ENCODE data around the gene CD8B.

GRCh38 chr2:86793752-86794151, 67.9 kb downstream of the CD8B start:
- TF ChIP-seq IRF1 (CRISPR knock-in tag; IDR thresholded peaks at IDR 0.05; ENCODE audit: borderline replicate concordance), result no peak
- TF ChIP-seq SMAD1 (IDR thresholded peaks at IDR 0.05; ENCODE audit: low read depth, low read length, partially characterized antibody), result no peak
- no peak for TF ChIP-seq ZNF274 (IDR thresholded peaks at IDR 0.05; ENCODE audit: borderline replicate concordance, low read depth, low read length)
- no peak for TF ChIP-seq MAX (CRISPR knock-in tag; IDR thresholded peaks at IDR 0.05)
- TF ChIP-seq FOXJ3 (CRISPR knock-in tag; IDR thresholded peaks at IDR 0.05), result no peak
- TF ChIP-seq E2F4 (CRISPR knock-in tag; IDR thresholded peaks at IDR 0.05; ENCODE audit: low read depth), result no peak
- no peak for TF ChIP-seq ZNF444 (CRISPR knock-in tag; IDR thresholded peaks at IDR 0.05)
- TF ChIP-seq, protein P1, sequence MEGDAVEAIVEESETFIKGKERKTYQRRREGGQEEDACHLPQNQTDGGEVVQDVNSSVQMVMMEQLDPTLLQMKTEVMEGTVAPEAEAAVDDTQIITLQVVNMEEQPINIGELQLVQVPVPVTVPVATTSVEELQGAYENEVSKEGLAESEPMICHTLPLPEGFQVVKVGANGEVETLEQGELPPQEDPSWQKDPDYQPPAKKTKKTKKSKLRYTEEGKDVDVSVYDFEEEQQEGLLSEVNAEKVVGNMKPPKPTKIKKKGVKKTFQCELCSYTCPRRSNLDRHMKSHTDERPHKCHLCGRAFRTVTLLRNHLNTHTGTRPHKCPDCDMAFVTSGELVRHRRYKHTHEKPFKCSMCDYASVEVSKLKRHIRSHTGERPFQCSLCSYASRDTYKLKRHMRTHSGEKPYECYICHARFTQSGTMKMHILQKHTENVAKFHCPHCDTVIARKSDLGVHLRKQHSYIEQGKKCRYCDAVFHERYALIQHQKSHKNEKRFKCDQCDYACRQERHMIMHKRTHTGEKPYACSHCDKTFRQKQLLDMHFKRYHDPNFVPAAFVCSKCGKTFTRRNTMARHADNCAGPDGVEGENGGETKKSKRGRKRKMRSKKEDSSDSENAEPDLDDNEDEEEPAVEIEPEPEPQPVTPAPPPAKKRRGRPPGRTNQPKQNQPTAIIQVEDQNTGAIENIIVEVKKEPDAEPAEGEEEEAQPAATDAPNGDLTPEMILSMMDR (IDR thresholded peaks at IDR 0.05 in 2 of 3, conservative IDR thresholded peaks at IDR 0.05 in 1 of 3; ENCODE audit: insufficient read depth in 2 of 3, low read depth in 1 of 3, low read length in 3 of 3), result no peak
- no peak for TF ChIP-seq ZNF197 (CRISPR knock-in tag; IDR thresholded peaks at IDR 0.05; ENCODE audit: low read depth)
- TF ChIP-seq POLR2A (conservative IDR thresholded peaks at IDR 0.05), result no peak
- no peak for TF ChIP-seq RUNX1 (IDR thresholded peaks at IDR 0.05; ENCODE audit: low read depth)
- TF ChIP-seq POLR2AphosphoS5 (IDR thresholded peaks at IDR 0.05; ENCODE audit: control insufficient read depth, insufficient read depth, low read depth, low read length), result no peak
- no peak for TF ChIP-seq KAT8 (IDR thresholded peaks at IDR 0.05; ENCODE audit: low read depth)

All from K562 (cell line).